HEK293 (cell line): Measurements from ENCODE around the gene TRIM47.

ENCODE experiments used
- HOXD13 ChIP-seq: sonication (generic); formaldehyde crosslinking; IDR thresholded peaks from 2 replicates; pipeline ENCODE4 v1.8.0; 2022; ENCODE audit warnings: missing genetic modification reagents, borderline replicate concordance
- TRIM28 ChIP-seq: IDR thresholded peaks from 2 replicates; pipeline ENCODE4 v1.6.1; 2011; ENCODE audit warnings: low read length, control low read depth, borderline replicate concordance
- ZEB2 ChIP-seq: fragments of 450-650 bp; formaldehyde crosslinking; IDR thresholded peaks from 2 replicates; pipeline ENCODE4 v1.5.1; 2016; ENCODE audit warnings: missing biosample characterization, missing genetic modification characterization
- ZNF266 ChIP-seq: fragments of 450-650 bp; formaldehyde crosslinking; IDR thresholded peaks from 2 replicates; pipeline ENCODE4 v1.5.1; 2016; ENCODE audit warnings: missing biosample characterization, missing genetic modification characterization, low read depth
- ZNF274 ChIP-seq, 2 experiments: fragments of 200-500 bp in 1 of 2; fragments of 450-650 bp in 1 of 2; sonication (Bioruptor generic) in 1 of 2; formaldehyde crosslinking in 1 of 2; IDR thresholded peaks; 2 replicates each; pipeline versions ENCODE4 v1.5.1 to v1.6.1; 2014 to 2016; ENCODE audit warnings: borderline replicate concordance in 1 of 2, inconsistent platforms in 1 of 2, low read length in 1 of 2, missing biosample characterization in 1 of 2, missing genetic modification characterization in 1 of 2
- ZNF580 ChIP-seq: fragments of 450-650 bp; formaldehyde crosslinking; IDR thresholded peaks from 2 replicates; pipeline ENCODE4 v1.5.1; 2016; ENCODE audit warnings: missing biosample characterization, missing genetic modification characterization
- TF ChIP-seq, protein P1 (sequence below): fragments of 450-650 bp; formaldehyde crosslinking; IDR thresholded peaks from 2 replicates; pipeline ENCODE4 v1.5.1; 2016; ENCODE audit warnings: missing biosample characterization, missing genetic modification characterization

- TF ChIP-seq, protein P1, sequence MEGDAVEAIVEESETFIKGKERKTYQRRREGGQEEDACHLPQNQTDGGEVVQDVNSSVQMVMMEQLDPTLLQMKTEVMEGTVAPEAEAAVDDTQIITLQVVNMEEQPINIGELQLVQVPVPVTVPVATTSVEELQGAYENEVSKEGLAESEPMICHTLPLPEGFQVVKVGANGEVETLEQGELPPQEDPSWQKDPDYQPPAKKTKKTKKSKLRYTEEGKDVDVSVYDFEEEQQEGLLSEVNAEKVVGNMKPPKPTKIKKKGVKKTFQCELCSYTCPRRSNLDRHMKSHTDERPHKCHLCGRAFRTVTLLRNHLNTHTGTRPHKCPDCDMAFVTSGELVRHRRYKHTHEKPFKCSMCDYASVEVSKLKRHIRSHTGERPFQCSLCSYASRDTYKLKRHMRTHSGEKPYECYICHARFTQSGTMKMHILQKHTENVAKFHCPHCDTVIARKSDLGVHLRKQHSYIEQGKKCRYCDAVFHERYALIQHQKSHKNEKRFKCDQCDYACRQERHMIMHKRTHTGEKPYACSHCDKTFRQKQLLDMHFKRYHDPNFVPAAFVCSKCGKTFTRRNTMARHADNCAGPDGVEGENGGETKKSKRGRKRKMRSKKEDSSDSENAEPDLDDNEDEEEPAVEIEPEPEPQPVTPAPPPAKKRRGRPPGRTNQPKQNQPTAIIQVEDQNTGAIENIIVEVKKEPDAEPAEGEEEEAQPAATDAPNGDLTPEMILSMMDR (tag by site-specific recombination), result no peak
- TF ChIP-seq HOXD13 (CRISPR knock-in tag), result no peak
- TF ChIP-seq ZNF274 (IDR thresholded peaks at IDR 0.05; ENCODE audit: low read length), result no peak
- no peak for TF ChIP-seq ZNF274 (tag by site-specific recombination; IDR thresholded peaks at IDR 0.05; ENCODE audit: borderline replicate concordance)
- TF ChIP-seq ZNF580 (tag by site-specific recombination), result no peak
- TF ChIP-seq ZNF266 (tag by site-specific recombination), result no peak
- no peak for TF ChIP-seq TRIM28
- TF ChIP-seq ZEB2 (tag by site-specific recombination), result no peak
Observed at GRCh38 chr17:75828076-75828400, 50.3 kb downstream of the TRIM47 start.
